CD4-positive, alpha-beta T cell treated with Interleukin-17A for 1 hour (primary cell): ENCODE results near the gene ZNF528.

Source experiments
- DNase-seq: peaks from one replicate; pipeline ENCODE4 v3.0.0-alpha.2; 2020

ZNF528 gene

DNA sequence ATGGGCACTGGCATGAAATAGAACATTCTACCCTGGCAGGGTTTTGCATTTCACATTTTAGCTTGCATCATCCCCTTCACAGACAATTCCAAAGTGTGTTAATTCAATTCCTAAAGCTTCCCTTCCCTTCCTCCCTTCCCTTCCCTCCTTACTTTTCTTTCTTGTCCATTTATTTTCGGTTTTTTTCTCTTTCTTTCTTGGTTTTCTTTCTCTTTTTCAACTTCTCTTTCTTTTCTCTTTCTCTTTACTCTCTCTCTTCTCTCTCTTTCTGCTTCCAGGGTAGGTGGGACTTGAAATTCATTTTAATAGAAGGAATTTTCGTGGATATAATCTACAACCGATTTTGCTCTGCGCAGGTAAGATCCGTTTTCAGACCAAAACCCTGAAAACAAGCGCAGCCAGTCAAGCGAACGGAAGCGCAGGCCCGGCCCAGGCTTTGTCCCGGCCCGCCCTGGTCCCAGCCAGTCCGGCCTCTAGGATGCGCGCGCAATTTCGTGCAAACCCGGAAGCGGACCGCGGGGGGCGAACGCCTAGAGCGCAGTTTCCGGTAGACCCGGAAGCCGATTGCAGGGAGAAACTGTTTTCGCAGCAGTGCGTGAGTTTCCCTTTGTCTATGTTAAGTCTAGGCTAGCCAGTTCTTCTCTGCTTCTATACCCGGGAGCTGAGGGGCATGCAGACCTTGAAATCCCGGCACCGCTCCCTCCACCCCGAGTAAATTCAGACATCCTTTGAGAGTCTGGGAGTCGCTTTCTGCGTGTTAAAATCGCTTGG, at the start of gene ZNF528:
Gene ZNF528, plus strand, starts transcription at position 540 of the 771 bp plus-strand sequence. CDS start 4,165 bp downstream, outside the sequence.
- DNase-seq = peak; percentile 93

DNA sequence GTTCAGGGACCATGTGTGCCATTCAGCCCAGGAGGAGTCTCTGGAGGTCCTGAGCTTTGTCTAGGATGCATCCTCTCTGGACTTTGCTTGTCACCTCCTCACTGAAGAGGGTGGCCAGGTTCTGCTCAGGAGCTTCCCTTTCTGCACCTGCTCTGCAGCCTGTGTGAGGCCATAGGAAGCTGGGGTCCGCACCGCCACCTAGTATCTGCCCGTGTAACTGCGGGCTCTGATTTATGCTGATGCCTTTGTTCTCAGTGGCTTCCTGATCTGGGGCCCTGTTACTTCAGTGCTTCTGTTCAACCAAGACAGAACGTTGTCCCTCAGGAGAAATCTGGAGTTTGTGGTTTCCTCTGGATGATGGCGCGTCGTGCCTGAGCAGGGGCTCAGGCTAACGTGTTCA, 46.1 kb upstream of the ZNF528 start:
- no peak for DNase-seq

DNA sequence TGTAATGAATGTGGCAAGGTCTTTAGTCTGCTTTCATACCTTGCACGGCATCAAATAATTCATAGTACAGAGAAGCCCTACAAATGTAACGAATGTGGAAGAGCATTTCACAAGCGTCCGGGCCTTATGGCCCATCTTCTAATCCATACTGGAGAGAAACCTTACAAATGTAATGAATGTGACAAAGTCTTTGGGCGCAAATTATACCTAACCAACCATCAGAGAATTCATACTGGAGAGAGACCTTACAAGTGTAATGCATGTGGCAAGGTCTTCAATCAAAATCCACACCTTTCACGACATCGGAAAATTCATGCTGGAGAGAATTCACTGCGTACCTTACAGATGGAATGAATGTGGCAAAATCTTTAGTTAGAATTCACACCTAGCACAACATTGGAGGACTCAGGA, 31.2 kb upstream of the ZNF528 start:
- DNase-seq = no peak

DNA sequence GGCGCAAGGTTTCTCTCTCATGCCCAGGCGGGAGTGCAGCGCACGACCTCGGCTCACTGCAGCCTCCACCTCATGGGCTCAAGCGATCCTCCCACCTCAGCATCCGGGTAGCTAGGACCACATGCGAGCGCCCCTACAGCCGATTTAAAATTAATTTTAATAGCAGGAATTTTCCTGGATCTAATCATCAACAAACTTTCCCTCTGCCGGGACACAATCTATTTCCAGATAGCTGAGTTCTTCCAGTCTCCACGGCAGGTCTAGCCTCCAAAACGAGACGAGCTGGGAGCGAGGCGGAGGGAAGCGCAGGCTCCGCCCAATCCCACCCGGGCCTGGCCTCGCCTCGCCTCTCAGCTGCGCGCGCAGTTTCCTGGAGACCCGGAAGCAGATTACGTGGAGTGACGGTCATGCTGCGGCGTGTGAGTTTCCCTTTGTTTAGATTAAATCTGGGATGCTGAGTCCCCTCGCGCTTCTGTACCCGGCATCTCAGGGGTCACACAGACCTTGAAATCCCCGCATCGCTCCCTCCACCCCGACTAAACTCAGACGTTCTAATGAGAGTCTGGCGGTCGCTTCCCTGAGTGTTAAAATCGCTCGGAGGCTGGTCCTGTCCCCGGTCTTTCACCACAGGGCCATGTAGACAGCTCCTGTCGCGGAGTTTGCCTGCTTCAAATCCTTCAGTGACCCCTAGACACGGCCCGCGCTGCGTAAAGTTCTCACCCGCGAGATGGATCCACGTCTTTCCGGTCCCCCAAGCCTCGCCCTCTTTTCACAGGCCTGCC, 27.9 kb upstream of the ZNF528 start, which contains the start of gene ZNF880:
Gene ZNF880, plus strand, starts transcription at position 365 of the 782 bp plus-strand sequence. Its CDS starts 43 bp downstream, at position 408.
- DNase-seq = peak; percentile 92

DNA sequence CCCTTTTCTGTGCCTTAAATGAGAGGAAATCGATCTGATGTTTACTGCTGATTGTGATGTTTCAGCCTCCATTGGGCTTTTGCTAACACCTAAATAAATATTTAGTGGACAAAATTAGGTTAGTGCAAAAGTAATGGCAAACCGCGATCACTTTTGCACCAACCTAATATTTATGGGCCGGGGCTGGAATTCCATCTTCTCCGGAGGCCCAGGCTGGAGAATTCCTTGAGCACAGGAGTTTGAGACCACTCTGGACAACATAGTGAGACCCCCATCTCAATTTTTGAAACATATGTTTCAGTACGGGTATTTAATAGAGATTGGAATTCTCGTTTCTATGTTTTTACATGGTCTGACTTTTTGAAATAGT, 27.3 kb upstream of the ZNF528 start:
- DNase-seq = no peak

DNA sequence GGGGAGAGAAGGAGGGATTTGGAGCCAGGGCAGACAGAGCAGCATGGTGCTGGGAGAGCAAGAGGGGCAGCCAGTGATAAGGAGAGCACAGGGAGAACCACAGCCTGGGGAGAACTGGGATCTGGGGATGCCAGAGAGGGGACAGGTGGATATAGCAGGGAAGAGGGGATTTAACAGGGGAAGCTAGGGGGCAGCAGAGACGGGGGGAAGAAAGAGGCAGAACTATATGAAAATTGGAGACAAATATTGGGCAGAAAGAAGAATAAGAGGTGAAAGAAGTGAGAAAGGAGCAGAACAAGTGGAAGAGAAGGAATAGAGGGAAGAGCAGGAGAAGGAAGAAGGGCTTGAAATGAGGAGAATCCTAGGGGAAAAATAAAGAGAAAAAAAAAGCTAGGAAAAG, 6.5 kb upstream of the ZNF528 start:
- no peak for DNase-seq

DNA sequence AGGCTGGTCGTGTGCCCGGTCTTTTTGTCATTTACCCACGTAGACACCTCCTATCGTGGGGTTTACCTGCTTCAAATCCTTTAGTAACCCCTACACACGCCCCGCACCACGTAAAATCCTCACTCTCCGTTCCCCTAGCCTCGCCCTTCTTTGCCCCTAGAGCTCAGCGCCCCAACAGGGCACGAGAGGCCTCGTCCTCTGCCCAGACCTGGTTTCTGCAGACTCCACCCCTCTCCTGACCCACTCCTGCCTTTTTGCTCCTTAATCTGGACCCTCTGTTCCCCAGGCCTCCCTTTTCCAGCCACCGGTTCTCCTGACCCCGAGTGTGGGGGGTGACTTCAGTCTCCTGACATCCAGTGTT, 412 bp downstream of the ZNF528 start:
- no peak for DNase-seq

DNA sequence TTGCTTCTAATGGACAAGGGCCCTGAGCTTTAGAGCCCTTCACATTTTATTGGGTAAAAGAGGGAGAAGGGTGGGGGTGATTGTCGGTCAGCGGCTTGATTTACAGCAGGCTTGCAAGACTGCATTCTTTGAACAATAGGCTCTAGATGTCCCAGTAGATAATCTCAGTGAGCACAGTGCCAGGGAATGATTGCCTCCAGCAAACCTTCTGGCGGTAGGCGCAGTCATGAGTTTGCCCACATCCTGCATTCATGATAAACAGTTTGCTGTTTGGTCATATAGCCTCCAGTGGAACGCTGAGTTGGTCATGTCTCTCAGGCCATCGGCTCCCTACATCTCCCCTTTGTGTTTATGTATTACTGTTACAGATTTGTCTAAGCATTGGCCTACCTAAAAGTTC, 12.6 kb downstream of the ZNF528 start:
- no peak for DNase-seq

DNA sequence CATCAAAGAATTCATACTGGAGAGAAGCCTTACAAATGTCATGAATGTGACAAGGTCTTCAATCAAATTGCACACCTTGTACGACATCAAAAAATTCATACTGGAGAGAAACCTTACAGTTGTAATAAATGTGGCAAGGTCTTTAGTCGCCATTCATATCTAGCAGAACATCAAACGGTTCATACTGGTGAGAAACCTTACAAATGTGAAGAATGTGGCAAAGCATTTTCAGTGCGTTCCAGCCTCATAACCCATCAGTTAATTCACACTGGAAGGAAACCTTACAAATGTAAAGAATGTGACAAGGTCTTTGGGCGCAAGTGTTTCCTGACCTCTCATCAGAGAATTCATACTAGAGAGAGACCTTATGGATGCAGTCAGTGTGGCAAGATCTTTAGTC, 18.1 kb downstream of the ZNF528 start:
- DNase-seq = no peak

DNA sequence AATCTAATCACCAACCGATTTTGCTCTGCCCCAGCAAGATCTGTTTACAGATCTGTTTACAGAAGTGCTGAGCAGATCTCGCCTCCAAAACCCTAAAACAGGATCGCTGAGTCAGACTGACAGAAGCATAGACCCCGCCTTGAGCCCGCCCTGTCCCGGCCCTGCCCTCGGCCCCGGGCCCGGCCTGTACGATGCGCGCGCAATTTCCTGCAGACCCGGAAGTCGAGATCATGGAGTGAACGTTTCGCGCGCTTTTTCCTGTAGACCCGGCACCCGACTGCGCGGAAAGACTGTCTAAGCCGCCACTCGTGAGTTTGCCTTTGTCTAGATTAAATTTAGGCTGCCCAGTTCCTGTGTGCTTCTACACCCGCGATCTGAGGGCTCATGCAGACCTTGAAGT, 31.3 kb downstream of the ZNF528 start, which contains the start of gene ZNF534:
Gene ZNF534, plus strand, starts transcription at position 212 of the 400 bp plus-strand sequence. CDS start 2,327 bp downstream, outside the sequence.
- DNase-seq = no peak

DNA sequence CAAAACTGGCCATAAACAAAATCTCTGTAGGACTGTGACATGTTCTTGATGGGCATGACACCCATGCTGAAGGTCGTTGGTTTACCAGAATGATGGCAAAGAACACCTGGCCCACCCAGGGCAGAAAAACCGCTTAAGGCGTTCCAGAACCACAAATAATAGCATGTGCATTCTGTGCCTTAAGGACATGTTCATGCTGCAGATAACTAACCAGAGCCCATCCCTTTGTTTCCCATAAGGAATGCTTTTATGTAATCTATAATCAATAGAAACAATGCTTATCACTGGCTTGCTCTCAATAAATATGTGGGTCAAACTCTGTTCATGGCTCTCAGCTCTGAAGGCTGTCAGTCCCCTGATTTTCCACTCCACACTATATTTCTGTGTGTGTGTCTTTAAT, 44.5 kb downstream of the ZNF528 start:
- DNase-seq = no peak

DNA sequence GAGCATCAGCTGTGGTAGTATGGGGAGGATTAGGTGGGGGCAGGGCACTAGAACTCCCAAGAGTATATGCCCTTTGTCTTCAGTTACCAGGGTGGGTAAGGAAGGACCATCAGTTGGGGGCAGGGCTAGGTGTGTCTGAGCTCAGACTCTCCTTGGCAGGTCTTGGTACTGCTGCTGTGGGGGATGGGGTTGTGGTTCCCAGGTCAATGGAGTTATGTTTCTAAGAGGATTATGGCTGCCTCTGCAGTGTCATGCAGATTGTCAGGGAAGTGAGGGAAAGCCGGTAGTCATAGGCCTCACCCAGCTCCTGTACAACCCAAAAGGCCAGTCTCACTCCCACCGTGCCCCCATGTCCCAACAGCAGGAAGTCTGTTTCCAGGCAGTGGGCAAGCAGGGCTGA, 46.9 kb downstream of the ZNF528 start:
- no peak for DNase-seq

DNA sequence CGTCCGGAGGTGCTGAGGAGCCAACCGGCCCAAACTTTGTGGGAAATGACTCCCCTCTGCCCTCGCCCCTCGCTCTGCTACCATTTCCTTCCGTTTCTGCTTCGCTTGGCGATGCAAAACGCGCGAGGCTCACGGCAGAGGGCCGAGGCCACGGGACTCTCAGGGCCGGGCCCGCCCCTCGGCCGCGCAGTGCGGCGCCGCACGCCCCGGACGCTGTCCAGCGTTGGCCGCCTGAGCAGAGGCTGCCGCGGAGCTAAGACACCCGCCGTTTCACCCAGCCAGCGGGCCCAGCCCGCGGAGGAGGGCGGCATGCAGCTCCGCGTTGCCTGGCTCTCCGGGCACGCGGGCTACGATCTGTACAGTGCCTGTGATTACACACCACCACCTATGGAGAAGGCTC, 53.6 kb downstream of the ZNF528 start:
- no peak for DNase-seq

DNA sequence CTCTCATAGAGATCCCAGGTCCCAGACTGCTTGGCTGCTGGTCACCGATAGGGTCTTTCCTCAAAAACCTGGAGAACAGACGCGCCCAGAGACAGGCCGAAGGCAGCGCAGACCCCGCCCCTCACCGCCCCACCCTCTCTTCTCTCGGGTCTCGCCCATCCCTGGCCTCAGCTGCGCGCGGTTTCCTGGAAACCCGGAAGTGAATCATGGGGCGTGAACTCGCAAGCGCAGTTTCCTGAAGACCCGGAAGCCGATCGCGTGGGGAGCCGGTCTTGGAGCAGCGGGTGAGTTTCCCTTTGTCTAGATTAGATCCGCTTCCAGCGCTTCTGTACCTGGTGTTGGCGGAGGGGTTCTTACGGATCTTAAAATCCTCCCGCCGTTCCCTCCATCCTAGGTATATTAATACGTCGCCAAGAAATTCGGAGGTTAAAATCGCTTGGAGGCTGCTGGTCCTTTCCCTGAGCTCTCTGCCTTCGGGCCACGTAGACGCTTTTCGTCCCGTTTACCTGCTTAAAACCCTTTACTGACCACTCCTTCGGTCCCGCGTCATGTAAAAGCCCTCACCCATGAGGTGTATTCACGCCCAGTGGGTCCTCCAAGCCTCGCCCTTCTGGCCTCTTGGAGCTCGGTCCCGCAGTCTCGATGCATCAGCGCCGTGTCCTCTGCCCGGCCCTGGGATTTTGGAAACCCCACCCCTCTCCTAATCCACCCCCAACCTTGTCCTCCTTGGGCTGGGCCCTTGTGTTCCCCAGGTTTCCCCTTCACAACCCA, 55.9 kb downstream of the ZNF528 start, which contains the start of gene ZNF578:
Gene ZNF578, plus strand, starts transcription at position 230 of the 771 bp plus-strand sequence. CDS start 48,293 bp downstream, outside the sequence.
- peak; percentile 68 for DNase-seq

DNA sequence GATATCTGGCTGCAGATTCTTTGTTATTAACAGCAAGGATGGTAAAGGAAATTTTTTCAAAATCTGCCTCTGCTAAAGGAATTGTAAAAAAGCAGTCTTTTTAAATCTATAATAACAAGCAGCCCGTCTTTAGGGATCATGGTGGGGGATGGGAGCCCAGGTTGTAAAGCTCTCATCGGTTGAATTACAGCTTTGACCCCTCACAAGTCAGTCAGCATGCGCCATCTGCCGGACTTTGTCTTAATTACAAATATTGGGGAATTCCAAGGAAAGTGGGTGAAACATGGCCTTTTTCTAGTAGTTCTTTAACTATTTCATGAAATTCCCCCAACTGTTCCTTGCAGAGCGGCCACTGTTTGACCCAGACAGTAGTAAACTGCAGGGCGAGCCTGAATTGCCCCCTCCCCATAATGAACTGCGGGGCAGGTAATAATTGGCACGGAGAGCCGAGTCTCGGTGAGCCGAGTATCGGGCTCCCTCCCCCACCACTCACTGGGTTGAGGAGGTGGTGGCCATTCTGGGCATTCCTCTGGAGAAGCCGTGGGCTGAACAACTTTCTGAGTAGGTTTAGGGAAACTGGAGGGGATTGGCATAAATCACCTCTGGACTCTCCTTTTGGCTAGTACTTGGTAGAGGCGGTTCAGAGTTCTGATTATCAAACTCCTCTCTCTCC, 67.3 kb downstream of the ZNF528 start:
- no peak for DNase-seq
